Endometrium (tissue), 2 donors: Measurements from ENCODE around the gene ATAD3A.
"Not testable (repeated sequence)": the region's sequence is repeated elsewhere in the genome, so short reads cannot be mapped to it uniquely, and the experiment has no call there.

ENCODE experiments used
- FAIRE-seq: peaks from 2 replicates; lab custom pipeline; 2012; peaks lifted over from hg19 to GRCh38; lab: Jason Lieb, UNC
- donor health status: control.
- donor health status: control.

The ATAD3A gene

GRCh38 chr1:1523651-1524050, 11.7 kb downstream of the ATAD3A start:
- not testable (repeated sequence) for FAIRE-seq

DNA sequence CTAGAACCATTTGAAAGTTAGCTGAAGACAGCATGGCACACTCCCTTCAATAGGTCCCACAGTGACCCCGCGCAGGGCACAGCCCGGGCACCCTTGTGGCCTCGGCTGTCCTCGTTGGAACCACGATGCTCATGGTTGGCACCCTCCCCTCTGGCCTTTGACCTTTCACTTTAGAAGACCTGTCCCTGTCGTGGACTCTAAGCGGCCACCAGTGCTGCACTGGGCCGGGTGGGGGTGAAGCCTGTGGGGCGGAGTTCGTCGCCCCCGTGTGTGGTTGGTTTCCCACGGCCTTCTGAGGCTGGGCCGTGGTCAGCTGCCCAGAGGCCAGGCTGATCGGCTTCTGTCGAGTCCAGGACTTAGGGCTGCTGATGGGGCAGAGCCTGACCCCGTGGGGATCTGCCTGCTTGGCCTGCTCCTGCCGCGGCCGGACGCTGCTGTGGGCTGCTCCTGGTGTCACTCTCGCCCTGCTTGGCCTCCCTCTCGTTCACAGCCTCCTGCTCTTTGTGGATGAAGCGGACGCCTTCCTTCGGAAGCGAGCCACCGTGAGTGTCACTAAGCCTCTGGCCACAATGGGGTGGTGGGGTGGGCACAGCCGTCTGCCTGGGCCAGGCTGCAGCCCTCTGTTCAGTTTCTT, 12.9 kb downstream of the ATAD3A start:
- not testable (repeated sequence) for FAIRE-seq

- FAIRE-seq = not testable (repeated sequence)
These were observed 14.5 kb downstream of the ATAD3A start for GRCh38 chr1:1526476-1526875.

DNA sequence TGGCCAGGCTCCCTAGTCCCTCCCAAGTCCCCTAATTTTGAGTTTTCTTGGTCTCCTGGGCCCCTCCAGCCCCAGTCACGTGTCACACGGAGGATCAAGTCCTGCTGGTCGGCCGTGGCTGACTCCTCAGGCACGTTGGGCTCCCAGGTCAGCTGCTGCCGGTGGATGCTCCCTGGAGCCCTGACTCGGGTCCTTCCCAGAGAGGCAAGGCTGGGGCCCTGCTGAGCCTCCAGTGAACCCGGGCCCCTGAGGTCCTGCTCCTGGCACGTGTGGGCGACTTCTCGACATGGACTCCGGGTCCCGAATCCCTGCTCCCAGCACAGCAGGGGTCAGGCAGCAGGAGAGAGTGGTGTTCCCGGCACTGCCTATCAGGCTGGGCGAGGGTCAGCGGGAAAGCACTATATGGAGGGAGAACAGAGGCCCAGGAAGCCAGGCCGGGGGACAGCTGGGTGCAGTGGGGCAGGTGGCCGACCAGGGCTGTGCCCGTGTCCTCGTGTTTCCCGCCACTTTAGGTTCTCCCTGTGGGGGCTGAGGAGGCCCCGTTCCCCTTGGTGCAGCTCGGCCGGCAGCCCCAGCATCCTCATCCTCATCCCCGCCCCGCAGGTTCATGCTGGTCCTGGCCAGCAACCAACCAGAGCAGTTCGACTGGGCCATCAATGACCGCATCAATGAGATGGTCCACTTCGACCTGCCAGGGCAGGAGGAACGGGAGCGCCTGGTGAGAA, 15.3 kb downstream of the ATAD3A start:
- no peak for FAIRE-seq

- FAIRE-seq = no peak
These were observed 16.6 kb downstream of the ATAD3A start for GRCh38 chr1:1528301-1529267.

GRCh38 chr1:1529321-1529720, 17.4 kb downstream of the ATAD3A start:
- FAIRE-seq = no peak

DNA sequence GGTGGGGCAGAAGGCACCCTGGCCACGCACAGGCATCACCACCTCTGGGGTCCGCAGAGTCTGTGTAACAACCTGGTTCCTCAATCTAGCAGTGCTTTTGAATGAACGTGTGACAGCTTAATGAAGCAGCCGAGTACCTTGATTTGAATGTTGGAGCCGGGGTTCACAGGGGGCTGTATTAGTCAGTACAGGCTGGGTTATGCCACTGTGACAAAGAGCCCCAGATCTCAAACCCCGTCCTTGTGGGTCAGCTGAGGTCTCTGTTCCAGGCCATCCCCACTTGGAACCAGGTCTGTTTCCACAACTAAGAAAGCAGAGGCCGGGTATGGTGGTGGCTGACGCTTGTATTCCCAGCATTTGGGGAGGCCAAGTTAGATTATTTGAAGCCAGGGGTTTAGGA, 18.0 kb downstream of the ATAD3A start:
- FAIRE-seq = no peak

- FAIRE-seq = no peak
These were observed 20.0 kb downstream of the ATAD3A start for GRCh38 chr1:1531947-1532346.

GRCh38 chr1:1533176-1533893, 21.4 kb downstream of the ATAD3A start:
- not testable (repeated sequence) for FAIRE-seq

DNA sequence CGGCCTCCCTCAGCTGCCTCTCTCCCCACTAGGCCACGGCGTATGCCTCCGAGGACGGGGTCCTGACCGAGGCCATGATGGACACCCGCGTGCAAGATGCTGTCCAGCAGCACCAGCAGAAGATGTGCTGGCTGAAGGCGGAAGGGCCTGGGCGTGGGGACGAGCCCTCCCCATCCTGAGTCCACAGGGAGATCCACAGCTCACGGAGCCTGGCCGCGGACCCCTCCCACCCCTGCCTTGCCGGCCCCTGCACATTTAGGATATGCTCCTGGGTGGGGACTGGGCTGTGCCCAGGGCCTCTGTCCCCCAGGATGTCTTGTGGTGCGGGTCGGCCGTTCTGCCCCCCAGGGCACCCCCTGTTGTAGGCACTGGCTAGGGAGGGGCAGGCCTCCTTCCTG, 21.9 kb downstream of the ATAD3A start:
- not testable (repeated sequence) for FAIRE-seq

DNA sequence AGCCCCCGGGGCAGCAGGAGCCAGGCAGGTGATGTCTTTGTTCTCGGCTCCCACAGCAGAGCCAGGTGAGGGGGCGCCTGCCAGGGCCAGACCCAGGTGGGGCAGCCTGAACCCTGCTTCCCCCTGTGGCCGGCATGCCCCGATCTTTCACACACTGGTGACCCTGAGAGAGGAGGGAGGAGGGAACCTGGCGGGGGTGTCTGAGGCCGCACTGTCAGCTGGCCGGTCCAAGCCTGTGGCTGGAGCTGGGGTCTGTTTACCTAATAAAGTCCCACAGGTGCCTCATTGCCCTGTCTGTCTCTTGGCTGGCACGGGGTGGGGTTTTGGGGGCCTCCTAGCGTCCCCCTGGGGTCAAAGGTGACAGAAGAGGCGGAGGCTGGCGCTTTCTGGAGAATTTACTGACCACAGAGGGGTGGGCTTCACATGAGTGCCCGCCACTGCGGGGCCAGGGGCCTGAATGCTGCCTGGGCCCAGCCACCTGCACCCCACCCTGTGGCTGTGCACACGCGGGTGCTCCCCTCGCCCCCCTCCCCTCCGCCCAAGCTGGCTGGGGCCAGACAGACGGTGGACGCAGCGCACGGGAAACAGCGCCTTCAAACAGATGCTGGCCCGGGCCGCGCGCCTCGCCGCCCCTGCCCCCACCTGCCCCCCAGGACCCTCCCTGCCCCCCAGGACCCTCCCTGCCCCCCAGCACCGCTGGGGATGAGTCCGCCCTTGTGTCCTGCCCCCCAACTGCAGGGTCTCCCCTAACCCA, 22.6 kb downstream of the ATAD3A start:
- no peak for FAIRE-seq

DNA sequence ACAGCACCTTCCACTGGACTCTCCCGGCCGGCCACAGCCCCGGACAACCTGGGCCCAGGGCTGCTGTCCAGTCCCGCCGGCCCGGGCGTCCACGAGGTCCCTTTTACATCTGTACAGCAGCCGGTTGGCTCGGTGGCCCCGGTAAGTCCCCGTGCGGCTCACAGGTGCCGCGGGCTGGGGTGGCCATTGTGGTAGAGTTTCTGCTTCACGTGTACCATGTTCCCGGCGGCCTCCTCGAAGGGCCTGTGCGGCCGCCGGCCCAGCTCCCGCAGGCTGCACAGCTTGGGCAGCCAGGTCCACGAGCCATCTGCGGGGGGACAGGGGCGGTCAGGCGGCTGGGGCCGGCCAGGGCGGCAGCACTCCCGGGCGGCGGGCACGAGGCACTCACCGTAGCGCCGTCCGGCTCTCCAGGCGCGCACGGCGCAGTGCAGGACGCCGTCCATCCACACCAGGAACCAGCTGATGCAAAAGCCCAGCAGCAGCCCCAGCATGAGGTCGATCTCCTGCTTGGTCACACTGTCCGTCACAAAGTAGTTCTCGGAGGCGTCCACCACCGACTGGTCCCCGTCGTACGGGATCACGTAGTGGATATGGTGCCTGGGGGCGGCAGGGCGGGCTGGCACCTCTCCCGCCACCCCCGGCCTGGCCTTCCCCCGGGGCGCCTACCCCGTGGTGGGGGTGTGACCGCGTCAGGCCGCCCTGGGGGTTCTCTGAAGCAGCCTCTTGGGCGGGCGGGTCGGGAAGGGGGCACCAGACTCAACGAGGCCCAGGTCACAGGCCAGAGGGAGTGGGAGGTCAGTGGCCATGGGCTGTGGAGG, 23.4 kb downstream of the ATAD3A start:
- no peak for FAIRE-seq

DNA sequence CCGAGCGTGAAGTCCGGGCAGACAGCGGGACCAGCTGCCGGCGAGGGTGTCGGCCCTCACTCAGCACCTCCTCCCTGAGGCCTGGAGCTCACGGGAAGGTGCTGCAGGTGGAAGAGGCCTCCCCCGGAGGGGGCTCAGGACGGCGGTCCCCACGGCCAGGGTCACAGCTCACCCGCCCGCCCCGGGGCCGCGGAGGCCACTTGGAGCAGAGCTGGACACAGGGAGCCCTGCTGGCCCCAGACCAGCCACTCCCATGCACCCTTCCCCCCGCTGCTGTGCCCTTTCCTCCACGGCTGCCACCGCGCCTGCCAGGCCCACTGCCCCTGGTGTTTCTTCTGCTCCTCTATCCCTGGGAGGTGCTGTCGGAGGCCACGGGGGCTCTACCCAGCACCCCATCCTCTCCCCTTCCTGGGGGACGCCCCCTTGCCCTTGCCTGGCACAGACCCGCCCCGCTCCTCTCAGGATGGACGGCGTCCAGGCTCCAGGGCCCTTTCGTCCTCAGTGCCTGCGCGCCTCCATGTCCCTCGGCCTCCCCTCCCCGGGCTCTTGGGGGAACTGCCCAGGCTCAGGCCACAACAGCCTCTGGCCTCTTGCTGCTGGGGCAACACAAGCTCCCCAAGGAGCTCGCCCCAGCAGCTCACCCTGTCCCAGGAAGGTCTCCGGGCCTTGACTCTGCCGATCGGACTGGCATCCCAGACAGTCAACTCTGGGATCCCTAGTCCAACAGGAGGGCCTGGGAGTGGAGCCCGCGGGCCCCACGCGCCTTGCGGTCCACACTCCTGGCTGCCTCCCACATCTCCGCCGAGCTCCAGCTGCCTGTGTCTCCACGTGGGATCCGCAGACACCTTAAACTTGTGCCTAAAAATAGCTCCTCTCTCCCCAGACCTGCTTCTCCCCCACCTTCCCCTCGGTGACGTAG, 24.3 kb downstream of the ATAD3A start:
- FAIRE-seq = no peak

GRCh38 chr1:1536938-1537546, 25.1 kb downstream of the ATAD3A start:
- no peak for FAIRE-seq

- FAIRE-seq = no peak
These were observed 25.8 kb downstream of the ATAD3A start for GRCh38 chr1:1537626-1538250.

DNA sequence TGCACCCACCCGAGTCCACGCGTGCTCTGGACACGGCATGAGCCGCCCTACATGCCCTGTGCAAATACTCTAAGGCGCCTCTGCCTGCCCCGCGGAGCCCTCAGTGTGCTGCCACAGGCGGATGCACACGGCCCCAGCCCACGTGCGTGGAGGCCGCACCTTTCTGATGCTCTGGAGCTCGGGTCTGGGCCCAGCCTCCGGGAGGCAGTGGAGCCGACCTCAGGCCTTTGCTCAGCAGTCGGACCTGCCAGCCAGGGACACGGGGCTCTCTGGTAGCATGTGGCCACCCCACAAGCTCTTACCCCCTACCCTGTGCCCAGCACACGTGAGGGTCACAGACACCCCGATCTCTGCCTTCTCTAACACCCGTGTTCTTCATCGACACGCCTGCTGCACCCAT, 26.4 kb downstream of the ATAD3A start:
- FAIRE-seq = no peak

DNA sequence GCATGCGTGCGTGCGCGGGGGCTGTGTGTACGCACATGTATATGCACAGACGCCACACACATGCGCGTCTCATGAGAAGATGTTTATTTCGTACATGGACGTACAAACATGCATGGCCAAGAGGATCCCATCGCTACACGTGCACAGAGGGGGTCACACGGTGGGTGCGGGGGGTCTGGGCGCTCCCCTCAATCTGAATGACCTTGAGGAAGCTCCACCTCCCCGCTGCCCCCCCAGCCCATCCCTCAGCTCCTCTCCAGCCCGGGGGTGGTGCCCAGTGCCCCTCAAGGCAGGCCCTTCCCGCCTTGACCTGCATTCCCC, 27.0 kb downstream of the ATAD3A start:
- FAIRE-seq = no peak

DNA sequence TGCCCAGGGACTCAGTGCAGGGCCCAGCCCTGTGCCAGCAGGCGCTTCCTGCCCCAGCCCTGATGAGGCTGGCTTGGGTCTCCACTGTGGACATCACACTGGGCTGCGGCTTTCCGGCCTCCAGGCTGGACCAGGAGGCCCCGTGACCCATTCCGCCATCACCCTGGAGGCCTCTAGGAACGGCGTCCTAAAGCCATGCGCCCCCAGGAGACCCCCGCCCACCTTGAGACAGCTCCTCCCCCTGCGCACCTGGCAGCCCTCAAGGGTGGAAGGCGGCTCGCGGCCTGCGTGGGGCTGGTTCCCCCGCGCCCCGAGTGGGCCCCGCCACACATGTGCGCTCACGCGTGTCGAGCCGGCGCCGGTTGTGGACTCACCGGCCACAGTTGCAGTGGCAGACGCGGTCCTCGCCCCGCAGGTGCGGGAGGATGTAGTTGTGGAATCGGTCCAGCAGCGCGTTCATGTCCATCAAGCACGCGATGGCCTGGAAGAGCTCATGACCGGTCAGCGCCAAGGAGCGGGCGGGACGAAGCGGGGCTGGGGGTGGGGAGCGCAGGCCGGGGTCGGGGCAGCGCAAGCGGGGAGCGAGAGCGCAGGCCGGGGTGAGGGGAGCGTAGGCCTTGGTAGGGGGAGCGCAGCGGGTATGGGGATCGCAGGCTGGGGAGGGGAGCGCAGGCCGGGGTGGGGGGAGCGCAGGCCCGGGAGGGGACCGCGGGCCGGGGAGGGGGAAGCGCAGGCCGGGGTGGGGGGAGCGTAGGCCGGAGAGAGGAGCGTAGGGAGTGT, 27.5 kb downstream of the ATAD3A start:
- FAIRE-seq = no peak
